K562 (cell line): ENCODE measurements around the gene BICDL1. TPM values are rescaled to one million over a fixed set of nuclear protein-coding genes. Genes with fewer than 3 reads are reported as not detected.

ENCODE experiments used
- ATAC-seq: fragments of 200-7000 bp; cut with Tn5 transposase; 3 replicates; pipeline ENCODE4 v1.9.1; 2020; ENCODE audit warnings: moderate library complexity
- BruUV-seq: library from RNA; stranded (reverse); fragments of 400-500 nt; replicated peaks from 2 replicates; lab custom pipeline; 2021; lab: Mats Ljungman, UMichigan
- CTCF ChIA-PET: fragments of 300-600 bp; formaldehyde crosslinking; extraction: SDS; loops from one replicate; lab custom pipeline; 2021; ENCODE audit warnings: low intra/inter-chr PET ratio; lab: Yijun Ruan, JAX
- POLR2A ChIA-PET: fragments of 300-600, 350-650 bp; sonication (Branson Sonifier 250); formaldehyde crosslinking; extraction: SDS; loops from one replicate; lab custom pipeline; 2021; ENCODE audit warnings: antibody characterized with exemption, inconsistent platforms; lab: Yijun Ruan, JAX
- DNase-seq, 4 experiments: peaks; one replicate each; pipeline versions ENCODE4 v3.0.0 to v3.0.0-alpha.2; 2011 to 2018; ENCODE audit warnings: low spot score in 3 of 4, mixed read lengths in 3 of 4; ENCODE audit errors: extremely low read depth in 1 of 4
- FAIRE-seq: peaks from 2 replicates; lab custom pipeline; 2011; peaks lifted over from hg19 to GRCh38; lab: Jason Lieb, UNC
- H2AFZ ChIP-seq: 2 replicates; pipeline ENCODE4 v1.6.0; 2011; ENCODE audit warnings: low read depth, low read length, control low read depth, inconsistent platforms
- H3K27ac ChIP-seq: fragments of 200-600 bp; 3 replicates; pipeline ENCODE4 v1.8.0; 2011; ENCODE audit warnings: low read depth, mild to moderate bottlenecking, control low read depth, inconsistent platforms, low read length, moderate library complexity, mixed read lengths; ENCODE audit errors: extremely low read depth
- H3K27me3 ChIP-seq, 2 experiments: fragments of 300-600 bp in 1 of 2; 2 replicates in 1 of 2; 3 replicates in 1 of 2; pipeline versions ENCODE4 v1.6.0 to v1.8.0; 2011; ENCODE audit warnings: inconsistent platforms in 2 of 2, low read length in 2 of 2, mild to moderate bottlenecking in 1 of 2, mixed read lengths in 1 of 2, moderate library complexity in 1 of 2; ENCODE audit not compliant: control insufficient read depth in 2 of 2, insufficient read depth in 2 of 2
- H3K36me3 ChIP-seq: fragments of 300-600 bp; 3 replicates; pipeline ENCODE4 v1.8.0; 2011; ENCODE audit warnings: mild to moderate bottlenecking, low read length, inconsistent platforms; ENCODE audit not compliant: control insufficient read depth, insufficient read depth
- H3K4me1 ChIP-seq, 2 experiments: fragments of 200-600 bp in 1 of 2; replicated peaks in 1 of 2; 2 replicates in 1 of 2; 3 replicates in 1 of 2; pipeline versions ENCODE4 v1.5.1 to v1.8.0; 2011; ENCODE audit warnings: inconsistent platforms in 2 of 2, low read length in 2 of 2, mild to moderate bottlenecking in 1 of 2, mixed read lengths in 1 of 2, moderate library complexity in 1 of 2; ENCODE audit not compliant: control insufficient read depth in 2 of 2, insufficient read depth in 2 of 2
- H3K4me2 ChIP-seq: 2 replicates; pipeline ENCODE4 v1.6.1; 2011; ENCODE audit warnings: low read length, control low read depth, inconsistent platforms, mixed read lengths; ENCODE audit not compliant: insufficient read depth
- H3K4me3 ChIP-seq: fragments of 200-600 bp; sonication (generic), shearing (Covaris generic); 2 replicates; pipeline ENCODE4 v1.5.1; 2016; ENCODE audit warnings: control low read depth, inconsistent platforms
- H3K79me2 ChIP-seq: fragments of 200-600 bp; 3 replicates; pipeline ENCODE4 v1.8.0; 2011; ENCODE audit warnings: low read length, inconsistent platforms; ENCODE audit not compliant: control insufficient read depth, insufficient read depth
- H3K9ac ChIP-seq, 2 experiments: 2 replicates each; pipeline versions ENCODE4 v1.6.0 to v1.6.1; 2011; ENCODE audit warnings: low read depth in 2 of 2, low read length in 2 of 2, control low read depth in 1 of 2, inconsistent platforms in 1 of 2, mild to moderate bottlenecking in 1 of 2, mixed read lengths in 1 of 2; ENCODE audit not compliant: insufficient read depth in 1 of 2
- H3K9me1 ChIP-seq: one replicate; pipeline ENCODE4 v1.6.0; 2011; ENCODE audit warnings: inconsistent platforms, mild to moderate bottlenecking, low read length, moderate library complexity; ENCODE audit not compliant: control insufficient read depth, insufficient read depth
- H3K9me3 ChIP-seq: replicated peaks from 2 replicates; pipeline ENCODE4 v1.5.1; 2011; ENCODE audit warnings: low read depth, low read length, inconsistent platforms; ENCODE audit not compliant: control insufficient read depth, insufficient read depth
- H4K20me1 ChIP-seq: replicated peaks from 2 replicates; pipeline ENCODE4 v1.6.1; 2011; ENCODE audit warnings: low read length, inconsistent platforms, mixed read lengths; ENCODE audit not compliant: control insufficient read depth, insufficient read depth
- CEBPB ChIP-seq: fragments of 450-650 bp; IDR thresholded peaks from 2 replicates; pipeline ENCODE4 v1.6.1; 2016; ENCODE audit warnings: missing genetic modification characterization, missing compliant biosample characterization
- CEBPG ChIP-seq, 3 experiments: fragments of 200-800 bp in 1 of 3; sonication (Bioruptor generic) in 1 of 3; sonication (generic) in 1 of 3; formaldehyde crosslinking in 1 of 3; IDR thresholded peaks in 2 of 3; conservative IDR thresholded peaks in 1 of 3; 2 replicates each; pipeline versions ENCODE4 v1.6.1 to v1.8.0; 2016 to 2022; ENCODE audit warnings: missing compliant biosample characterization in 2 of 3, missing genetic modification characterization in 2 of 3, mild to moderate bottlenecking in 1 of 3, missing genetic modification reagents in 1 of 3
- CHAMP1 ChIP-seq: fragments of 450-650 bp; IDR thresholded peaks from 2 replicates; pipeline ENCODE4 v1.6.1; 2016; ENCODE audit warnings: mild to moderate bottlenecking
- CREB3L1 ChIP-seq: fragments of 450-650 bp; IDR thresholded peaks from 2 replicates; pipeline ENCODE4 v1.6.1; 2014; ENCODE audit warnings: low read depth, mild to moderate bottlenecking, moderate library complexity, borderline replicate concordance
- FOXK1 ChIP-seq: sonication (generic); formaldehyde crosslinking; IDR thresholded peaks from 2 replicates; pipeline ENCODE4 v1.8.0; 2022; ENCODE audit warnings: missing genetic modification reagents, mild to moderate bottlenecking, borderline replicate concordance
- GTF2A2 ChIP-seq: IDR thresholded peaks from 2 replicates; pipeline ENCODE4 v1.6.1; 2016; ENCODE audit warnings: mild to moderate bottlenecking, missing genetic modification characterization, missing compliant biosample characterization
- HEY1 ChIP-seq: fragments of 250-450 bp; sonication (Bioruptor Pico); IDR thresholded peaks from 2 replicates; pipeline ENCODE4 v1.5.0; 2020; ENCODE audit warnings: mild to moderate bottlenecking, moderate library complexity, borderline replicate concordance
- KAT7 ChIP-seq: sonication (generic); formaldehyde crosslinking; IDR thresholded peaks from 2 replicates; pipeline ENCODE4 v1.8.0; 2022; ENCODE audit warnings: missing genetic modification reagents, mild to moderate bottlenecking, borderline replicate concordance
- MYBL2 ChIP-seq, 2 experiments: fragments of 450-650 bp in 1 of 2; sonication (generic) in 1 of 2; formaldehyde crosslinking in 1 of 2; IDR thresholded peaks; 2 replicates each; pipeline versions ENCODE4 v1.6.1 to v1.8.1; 2017 to 2022; ENCODE audit warnings: borderline replicate concordance in 1 of 2, inconsistent platforms in 1 of 2, low read depth in 1 of 2, mild to moderate bottlenecking in 1 of 2, missing genetic modification reagents in 1 of 2, moderate library complexity in 1 of 2
- POLR2AphosphoS5 ChIP-seq: IDR thresholded peaks from 2 replicates; pipeline ENCODE4 v1.6.1; 2011; ENCODE audit warnings: mild to moderate bottlenecking, low read depth, low read length, moderate library complexity; ENCODE audit not compliant: control insufficient read depth, insufficient read depth
- SMARCA5 ChIP-seq: fragments of 450-650 bp; IDR thresholded peaks from 2 replicates; pipeline ENCODE4 v1.6.1; 2016
- SRSF9 ChIP-seq: fragments of 200-400 bp; formaldehyde crosslinking; IDR thresholded peaks from 2 replicates; pipeline ENCODE4 v1.6.1; 2017; ENCODE audit warnings: low read depth, low read length, borderline replicate concordance
- ZBTB17 ChIP-seq: fragments of 450-650 bp; formaldehyde crosslinking; IDR thresholded peaks from 2 replicates; pipeline ENCODE4 v1.4.0; 2020; ENCODE audit warnings: mild to moderate bottlenecking
- ZNF143 ChIP-seq: sonication (generic); formaldehyde crosslinking; IDR thresholded peaks from 2 replicates; pipeline ENCODE4 v1.9.0; 2022; ENCODE audit warnings: mild to moderate bottlenecking, missing genetic modification reagents
- ZNF217 ChIP-seq: sonication (generic); formaldehyde crosslinking; IDR thresholded peaks from 2 replicates; pipeline ENCODE4 v1.8.0; 2022; ENCODE audit warnings: mild to moderate bottlenecking, missing genetic modification reagents
- ZNF354B ChIP-seq: fragments of 250-450 bp; sonication (Bioruptor Pico); IDR thresholded peaks from 2 replicates; pipeline ENCODE4 v1.4.0; 2020
- ZSCAN32 ChIP-seq: fragments of 450-650 bp; formaldehyde crosslinking; IDR thresholded peaks from 2 replicates; pipeline ENCODE4 v1.4.0; 2020; ENCODE audit warnings: mild to moderate bottlenecking, moderate library complexity
- WGBS: fragments of 100-300 bp; shearing (Covaris generic); methylation state at CpG from one replicate; pipeline ENCODE4 v1.1.6; 2016; ENCODE audit warnings: low coverage, mixed read lengths; ENCODE audit not compliant: insufficient coverage; ENCODE audit errors: missing lambda C conversion rate; 5-methylcytosine and 5-hydroxymethylcytosine counted together
- in situ Hi-C: fragments of 300-500 bp; cut with MboI; formaldehyde crosslinking; loops from 4 replicates; pipeline ENCODE4 v1.15.0; 2018; ENCODE audit warnings: inconsistent platforms, mixed read lengths
- intact Hi-C: fragments of 100-400 bp; cut with micrococcal nuclease; formaldehyde crosslinking; loops from 2 replicates; pipeline ENCODE4 v1.14.2; 2022
- polyA plus RNA-seq, 8 experiments: library from polyadenylated mRNA; depleted of rRNA in 4 of 8; stranded (reverse) in 5 of 8; unstranded in 3 of 8; fragments of >200 nt; fragmentation: Nextera tagmentation in 2 of 8; fragmentation: Illumina TruSeq in 1 of 8; extraction: Ambion mirVana in 2 of 8; extraction: Trizol in 1 of 8; gene quantifications; 2 replicates each; pipeline versions ENCODE4 v1.2.1 to v1.2.3, GENCODE V29; 2011 to 2014; ENCODE audit warnings: inconsistent platforms in 1 of 8, missing spikeins in 1 of 8
- total RNA-seq, 7 experiments: library from RNA; depleted of rRNA in 6 of 7; stranded (reverse); fragments of >200 nt in 6 of 7; fragmentation: Illumina TruSeq in 2 of 7; extraction: Trizol in 2 of 7; gene quantifications; 2 replicates each; pipeline versions ENCODE4 v1.2.1 to v1.2.3, GENCODE V29; 2011 to 2021; ENCODE audit warnings: low replicate concordance in 1 of 7

The BICDL1 gene
- total and polyA plus RNA-seq, 9 of the 15 experiments (the other 6 are each of a cell fraction or from before 2014, with no cell fraction given), result 0.06 to 2.0 (median 0.58) TPM

GRCh38 chr12:120054293-120054692 is 65.3 kb downstream of the BICDL1 start (continued):
- TF ChIP-seq CREB3L1 (no peak), ZNF217 (CRISPR knock-in tag) (no peak), ZBTB17 (no peak), ZNF354B (no peak), GTF2A2 (tag) (no peak), KAT7 (CRISPR knock-in tag) (no peak), HEY1 (CRISPR knock-in tag) (no peak), SMARCA5 (no peak)

GRCh38 chr12:120055231-120056000 is 66.4 kb downstream of the BICDL1 start:
- FAIRE-seq, result peak; percentile 54

More at GRCh38 chr12:120055231-120056000, 66.4 kb downstream of the BICDL1 start:
- ATAC-seq (no peak), DNase-seq (no peak)
- H3K27me3 ChIP-seq, result peaks cover 23 to 50% of the 10 kb centered on the region in 2 experiments
- 3% methylated on average over 2 of the region's 2 CpGs for WGBS
- intact Hi-C loops, result no loop called here
- CTCF ChIA-PET, result no interaction called here
- peaks cover 0 to 3% of the 10 kb centered on the region in 2 experiments; a peak in 1 of 5 replicates for H3K4me1 ChIP-seq
- no peaks in the 10 kb centered on the region; the same call in 1 of the 2 replicates for H3K9me3 ChIP-seq
- POLR2A ChIA-PET, result no interaction called here
- H3K27ac ChIP-seq, result no peak overlapping the region
- H4K20me1 ChIP-seq, result no peaks in the 10 kb centered on the region; the same call in 1 of the 2 replicates
- no peak overlapping the region for H3K4me3 ChIP-seq
- H3K9me1 ChIP-seq, result peaks cover 3% of the 10 kb centered on the region
- in situ Hi-C loops, result no loop called here
- H3K9ac ChIP-seq, result no peak overlapping the region
- no peak overlapping the region for H2AFZ ChIP-seq
- H3K4me2 ChIP-seq, result no peak overlapping the region
- H3K36me3 ChIP-seq, result no peaks in the 10 kb centered on the region
- BruUV-seq, result no TSS peak
- TF ChIP-seq CEBPB (tag) (peak; percentile 61), POLR2AphosphoS5 (no peak), CEBPG (CRISPR knock-in tag; IDR thresholded peaks at IDR 0.05) (no peak), CEBPG (tag; conservative IDR thresholded peaks at IDR 0.05 in 1 of 2, IDR thresholded peaks at IDR 0.05 in 1 of 2) (peak; percentile 33 to 69; a peak in 3 of 4 replicates), MYBL2 (IDR thresholded peaks at IDR 0.05; ENCODE audit: low read depth) (no peak), MYBL2 (CRISPR knock-in tag; IDR thresholded peaks at IDR 0.05; ENCODE audit: borderline replicate concordance) (no peak), CHAMP1 (no peak), FOXK1 (CRISPR knock-in tag) (no peak), ZSCAN32 (CRISPR knock-in tag) (no peak), ZNF143 (CRISPR knock-in tag) (no peak), SRSF9 (no peak)
- no peaks in the 10 kb centered on the region for H3K79me2 ChIP-seq
